Ureter (tissue), 1 donor: Measurements from ENCODE around the gene PLPP4. TPM values are rescaled to one million over a fixed set of nuclear protein-coding genes. Genes with fewer than 3 reads are reported as not detected.

ENCODE experiments used
- DNase-seq: peaks from one replicate; pipeline ENCODE4 v3.0.0-alpha.2; 2020; ENCODE audit warnings: low spot score
- total RNA-seq: library from RNA; stranded (reverse); gene quantifications from one replicate; pipeline ENCODE4 v1.2.4, GENCODE V29; 2023
- donor health status: DM: yes; HTN: yes; CAD: no.

The PLPP4 gene
- total RNA-seq, 1 donor from 2014 or later: not detected

DNA sequence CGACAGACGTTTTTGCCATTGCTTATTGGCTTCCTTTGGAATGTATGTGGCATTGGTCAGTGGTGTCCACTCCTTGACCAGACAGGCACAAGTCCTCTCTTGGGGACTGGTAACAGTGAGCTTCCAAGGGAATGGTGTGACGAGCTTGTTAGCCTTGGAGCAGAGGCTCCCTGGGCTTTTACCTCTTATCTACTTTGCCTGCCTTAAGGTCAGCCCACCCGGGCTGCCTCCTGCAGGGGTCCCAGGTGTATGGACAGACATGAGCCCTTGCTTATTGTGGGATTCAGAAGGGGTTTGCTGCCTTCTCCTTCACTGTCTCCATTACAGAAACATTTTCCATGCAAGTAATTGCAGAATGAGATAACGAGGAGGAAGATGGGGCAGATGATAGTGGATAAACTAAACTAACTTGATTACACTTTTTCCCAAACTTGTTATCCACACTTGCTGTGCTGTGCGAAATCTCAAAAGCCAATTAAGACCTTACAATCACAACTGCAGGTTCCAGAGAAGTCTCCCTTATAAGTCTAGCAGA is 29.7 kb downstream of the PLPP4 start:
- DNase-seq: no peak

DNA sequence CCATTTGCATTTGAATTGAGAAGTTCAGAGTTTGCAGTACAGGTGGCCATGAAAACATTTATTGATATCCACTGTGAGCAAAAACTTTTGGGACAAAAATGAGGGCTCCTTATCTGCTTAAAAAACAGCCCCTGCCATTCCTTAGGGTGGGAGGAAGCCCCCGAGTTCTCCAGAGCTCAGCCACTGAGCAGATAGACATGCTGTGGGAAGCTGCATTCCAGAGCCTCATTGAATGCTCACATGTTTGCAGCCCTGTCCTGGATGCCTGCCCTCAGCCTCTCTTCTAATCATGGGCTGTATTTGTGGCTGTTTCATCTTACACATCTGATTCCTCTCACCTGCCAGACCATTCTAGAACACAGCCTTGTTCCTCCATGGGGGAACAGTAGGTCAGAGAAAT is 33.3 kb downstream of the PLPP4 start:
- DNase-seq: no peak

DNA sequence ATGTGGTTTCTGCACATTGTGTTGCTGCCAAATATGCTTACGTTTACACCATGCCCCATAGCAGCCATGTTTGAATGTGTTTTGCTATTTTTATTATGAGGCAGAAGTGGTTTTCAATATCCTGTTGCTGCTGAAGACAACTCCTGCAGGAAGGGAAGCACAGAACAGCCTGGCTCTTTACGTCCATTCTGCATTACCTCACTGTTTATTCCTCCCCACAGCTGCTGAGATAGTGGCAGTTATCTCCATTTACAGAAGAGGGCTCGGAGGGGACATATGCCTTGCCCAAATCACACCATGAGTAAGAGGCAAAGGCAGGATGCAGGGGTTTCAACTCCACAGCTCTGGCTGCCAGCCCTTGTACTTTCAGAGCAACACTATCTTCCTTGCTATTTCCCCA is 35.3 kb downstream of the PLPP4 start:
- DNase-seq: peak; percentile 1

DNA sequence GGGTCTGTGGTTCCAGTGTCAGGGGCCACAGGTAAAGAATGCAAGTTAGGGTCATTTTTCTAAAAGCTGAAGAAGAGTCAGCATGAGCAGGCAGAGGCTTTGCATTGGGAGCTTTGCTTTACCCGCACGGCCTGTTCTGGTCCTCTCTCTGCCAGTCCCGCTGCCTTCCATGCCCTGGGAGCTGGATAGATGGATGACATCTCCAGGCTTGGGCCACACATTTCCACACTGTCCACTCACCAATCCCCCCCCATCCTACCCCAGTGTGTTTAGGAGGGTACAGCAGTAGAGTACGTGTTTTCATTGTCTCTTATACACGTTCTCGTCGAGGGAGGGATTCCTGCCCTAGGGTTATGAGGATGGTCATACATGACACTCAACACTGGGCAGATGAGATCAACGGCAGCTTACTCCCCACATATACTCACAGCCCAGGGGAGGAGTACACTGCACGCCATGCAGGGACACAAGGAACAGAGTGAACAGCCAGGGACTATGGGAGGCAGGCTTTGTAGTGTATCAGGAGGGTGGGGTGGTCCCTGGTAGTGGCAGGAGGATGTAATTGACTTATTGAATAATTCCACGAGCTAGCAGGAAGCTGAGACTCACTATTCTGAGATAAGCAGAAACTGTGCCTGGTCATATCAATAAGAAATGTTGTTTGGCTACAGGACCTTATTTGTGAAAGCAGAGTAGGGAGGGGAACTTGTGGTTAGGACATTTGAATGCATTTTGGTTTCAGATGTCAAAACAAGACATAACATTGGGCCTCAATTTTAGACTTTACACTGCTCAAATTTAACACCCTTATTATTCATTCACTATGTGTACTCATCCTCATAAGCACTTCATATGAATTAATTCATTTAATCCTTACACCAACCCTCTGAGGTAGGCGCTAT is 36.6 kb downstream of the PLPP4 start:
- peak; percentile 9 for DNase-seq

DNA sequence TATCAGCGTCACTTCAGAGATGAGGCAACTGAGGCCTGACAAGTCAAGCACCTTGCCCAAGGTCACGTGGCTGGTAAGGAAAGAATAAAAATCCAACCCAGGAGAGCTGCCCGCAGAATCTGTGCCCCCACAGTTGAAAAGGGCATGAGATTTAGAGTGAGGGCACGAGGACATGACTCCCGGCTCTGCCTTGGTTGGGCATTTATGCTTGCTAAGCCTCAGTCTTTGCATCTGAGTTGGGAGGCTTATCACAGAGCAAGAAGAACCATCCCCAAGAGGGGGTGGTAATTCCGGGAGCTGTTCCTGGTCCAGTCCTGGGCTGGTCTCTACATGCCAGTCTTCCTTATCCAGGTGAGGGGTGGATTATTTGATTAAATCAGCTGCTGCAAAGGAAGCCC is 37.3 kb downstream of the PLPP4 start:
- DNase-seq: no peak

DNA sequence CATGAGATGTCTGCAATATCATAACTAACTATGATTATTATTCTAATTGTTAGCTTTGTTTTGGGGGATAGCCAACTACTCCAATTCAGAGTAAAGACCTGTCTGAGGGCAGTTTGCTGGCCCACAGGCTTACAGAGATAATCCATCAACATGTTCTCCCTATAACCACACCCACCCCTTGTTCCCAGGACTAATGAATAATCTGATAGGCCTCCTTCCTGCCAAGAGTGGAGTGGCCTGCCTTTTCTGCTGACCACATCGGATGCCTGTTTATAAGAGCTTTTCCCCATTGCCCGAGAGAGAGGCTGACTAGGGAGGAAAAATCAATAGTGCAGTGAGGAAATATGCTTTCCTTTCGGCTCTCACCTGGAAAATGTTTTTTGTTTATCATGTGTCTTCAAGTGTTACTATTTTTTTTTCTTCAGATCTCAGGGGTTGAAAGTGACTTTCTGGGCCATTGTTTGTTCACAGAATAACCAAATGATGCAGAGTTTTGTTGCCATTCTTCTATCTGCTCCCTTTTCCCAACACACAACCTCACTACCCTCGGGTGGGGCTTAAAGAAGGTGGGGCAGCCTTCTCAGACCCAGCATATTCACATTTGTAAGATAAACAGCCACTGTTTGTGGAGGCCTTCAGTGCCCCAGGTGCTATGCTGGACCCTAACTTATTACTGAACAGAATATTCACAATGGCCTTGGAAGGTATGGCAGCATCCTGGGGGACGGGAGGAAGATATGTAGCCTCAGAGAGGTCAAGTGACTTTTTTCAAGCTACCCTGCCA is 38.4 kb downstream of the PLPP4 start:
- no peak for DNase-seq

DNA sequence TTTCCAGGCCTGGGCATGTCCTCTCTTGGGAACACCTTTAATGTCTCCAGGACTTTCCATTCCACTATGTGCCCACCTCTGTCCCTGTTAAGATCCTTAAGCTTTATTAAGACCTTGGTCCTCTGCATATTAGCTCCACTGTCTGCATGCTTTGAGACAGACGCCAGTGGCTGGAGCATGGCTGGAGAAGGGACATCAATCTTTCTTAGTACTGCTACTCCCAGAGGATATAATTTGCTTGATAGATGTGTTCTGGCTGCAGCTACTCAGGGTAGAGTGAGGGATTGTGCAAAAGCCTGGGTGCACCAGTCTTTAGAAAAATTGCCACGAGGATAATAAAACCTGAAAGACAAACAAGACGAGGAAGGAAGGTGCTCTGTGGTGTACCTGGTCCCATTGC is 42.9 kb downstream of the PLPP4 start:
- DNase-seq: no peak

DNA sequence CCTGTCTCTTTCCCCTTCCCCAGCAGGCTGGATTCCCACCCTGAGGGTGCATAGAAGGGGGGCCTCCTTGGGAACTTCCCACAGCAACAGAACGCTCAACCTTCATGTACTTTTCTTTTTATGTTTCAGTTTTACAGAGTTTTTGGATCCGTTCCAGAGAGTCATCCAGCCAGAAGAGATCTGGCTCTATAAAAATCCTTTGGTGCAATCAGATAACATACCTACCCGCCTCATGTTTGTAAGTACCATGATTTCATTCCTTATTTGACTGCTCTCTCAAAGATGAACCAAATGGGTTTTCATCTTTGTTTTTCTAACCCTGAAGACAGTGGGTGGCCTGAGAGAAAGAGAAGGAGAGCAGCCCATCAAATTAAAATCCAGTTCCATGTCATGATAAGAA is 46.7 kb downstream of the PLPP4 start:
- DNase-seq: no peak

DNA sequence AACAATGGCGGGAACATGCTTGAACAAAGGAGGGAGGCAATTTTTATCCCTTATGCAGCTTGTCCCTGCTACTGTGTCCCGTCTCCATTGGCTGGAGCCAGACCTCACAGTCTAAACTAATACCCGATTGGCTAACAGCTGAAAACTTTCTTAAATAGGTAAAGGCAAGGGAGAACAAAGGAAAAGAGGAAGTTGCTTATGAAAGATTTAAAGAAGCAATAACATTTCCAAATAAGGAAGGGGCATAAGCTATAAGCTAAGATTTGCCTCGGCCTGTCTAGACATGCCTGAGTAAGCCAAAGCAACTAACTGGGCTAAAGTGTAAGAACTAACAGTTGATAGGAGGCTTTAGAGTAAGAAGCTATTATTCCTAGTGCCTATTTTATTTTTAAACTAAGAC is 47.2 kb downstream of the PLPP4 start:
- DNase-seq: peak; percentile 47

DNA sequence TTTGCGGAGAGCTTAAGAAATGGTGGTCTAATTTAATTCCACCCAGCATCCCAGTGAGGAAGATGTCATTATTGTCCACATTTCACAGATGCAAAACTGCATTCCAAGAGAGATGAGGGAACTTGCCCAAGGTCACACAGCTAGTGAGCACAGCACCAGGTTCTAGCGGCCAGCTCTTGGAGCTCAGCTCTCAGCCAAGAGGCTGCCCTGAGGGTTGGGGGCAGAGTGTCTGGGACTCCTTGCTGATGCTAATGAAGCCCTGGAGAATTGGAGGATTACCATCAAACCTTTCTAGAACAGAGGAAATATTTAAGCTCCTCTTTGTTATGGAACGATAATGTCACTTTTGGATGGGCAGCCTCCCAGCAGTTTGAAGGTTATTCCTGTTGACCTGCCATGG is 48.0 kb downstream of the PLPP4 start:
- no peak for DNase-seq

DNA sequence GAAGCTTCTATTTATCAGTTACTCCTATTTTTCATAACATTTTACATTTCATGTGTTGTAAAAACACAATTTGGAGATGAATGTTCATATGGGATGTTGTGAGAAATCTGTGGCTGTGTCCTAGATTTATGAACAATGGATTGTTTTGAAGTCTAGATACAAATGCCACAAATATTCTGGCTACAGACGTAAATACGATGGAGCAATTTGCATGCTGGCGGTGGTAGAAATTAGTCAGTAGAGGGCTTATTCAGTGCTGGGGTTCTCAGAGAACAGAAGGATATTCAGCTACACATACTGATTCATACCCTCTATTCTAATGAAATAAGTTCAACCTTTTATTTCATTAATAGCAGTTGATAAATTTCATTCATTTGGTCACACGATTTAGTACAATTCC is 48.8 kb downstream of the PLPP4 start:
- DNase-seq: no peak

DNA sequence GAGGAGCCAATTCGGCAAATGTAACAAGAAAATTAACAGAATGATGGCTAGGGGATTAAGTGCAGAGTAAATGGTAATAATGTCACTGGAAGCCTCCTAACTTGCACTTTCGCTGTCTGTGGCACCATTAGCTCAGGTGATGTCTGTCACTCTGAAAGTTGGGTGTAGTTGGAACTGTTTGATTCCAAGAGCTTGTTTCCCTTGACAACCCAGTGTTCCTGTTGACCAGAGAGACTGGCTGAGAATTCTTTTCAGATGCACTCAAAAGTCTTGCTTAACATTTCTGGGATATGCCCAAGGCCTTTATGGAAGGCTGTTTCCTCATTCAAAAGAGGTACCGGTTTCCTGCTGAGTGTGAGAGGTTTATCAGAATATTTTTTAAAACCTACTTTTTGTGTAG is 49.6 kb downstream of the PLPP4 start:
- DNase-seq: no peak

DNA sequence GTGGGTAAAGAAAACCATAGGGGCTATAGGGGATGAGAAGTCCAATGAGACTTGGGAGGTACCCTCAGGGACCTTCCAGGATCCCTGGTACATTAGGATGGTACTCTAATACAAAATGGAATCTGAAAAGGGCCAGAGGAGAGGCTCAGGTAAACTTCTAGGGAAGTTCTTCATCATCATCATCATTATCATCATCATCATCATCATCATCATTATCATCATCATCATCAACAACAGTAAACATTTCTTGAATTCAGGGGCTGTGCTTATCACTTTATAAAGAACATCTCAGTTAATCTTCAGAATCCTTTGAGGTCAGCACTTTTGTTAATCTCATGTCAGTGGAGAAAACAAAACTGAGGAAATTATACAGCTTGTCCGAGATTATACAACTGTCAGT is 50.1 kb downstream of the PLPP4 start:
- DNase-seq: no peak

DNA sequence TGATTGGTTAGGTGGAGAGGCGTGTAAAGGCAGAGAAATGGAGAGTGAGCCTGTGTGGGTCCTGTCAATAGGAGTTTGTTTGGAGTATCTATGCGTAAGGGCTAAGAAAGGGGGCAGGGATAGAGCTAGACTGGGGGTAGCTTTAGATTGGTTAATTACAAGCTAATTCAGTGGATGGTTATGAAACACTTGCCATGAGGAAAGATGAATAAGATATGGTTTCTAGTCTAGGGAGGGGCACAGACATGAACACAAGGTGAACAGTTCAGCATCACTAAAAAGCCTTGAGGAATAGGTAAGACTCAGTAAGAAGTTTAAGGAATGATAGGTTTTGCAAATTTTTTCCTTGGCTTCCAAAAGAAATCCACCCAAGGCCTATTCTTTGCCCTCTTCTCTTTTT is 50.6 kb downstream of the PLPP4 start:
- DNase-seq: no peak

DNA sequence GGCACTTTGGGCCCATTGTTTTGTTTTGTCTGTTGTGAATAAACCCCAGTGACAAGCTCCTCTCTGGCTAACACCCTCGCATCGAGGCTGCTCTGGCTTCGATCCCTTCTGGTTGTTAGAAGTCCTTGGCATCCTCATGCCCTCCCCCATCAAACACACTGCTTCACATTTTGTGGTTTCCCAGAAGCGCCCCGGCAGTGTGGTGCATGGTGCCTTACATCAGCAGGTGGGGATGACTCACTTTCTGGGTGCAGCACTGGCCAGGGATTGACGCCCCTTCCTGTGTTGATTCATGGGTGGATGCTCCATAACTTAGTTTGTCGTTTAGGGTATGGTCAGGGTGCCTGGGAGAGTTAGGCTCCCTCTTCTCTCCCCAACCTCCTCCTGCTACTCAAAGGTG is 51.4 kb downstream of the PLPP4 start:
- DNase-seq: no peak

DNA sequence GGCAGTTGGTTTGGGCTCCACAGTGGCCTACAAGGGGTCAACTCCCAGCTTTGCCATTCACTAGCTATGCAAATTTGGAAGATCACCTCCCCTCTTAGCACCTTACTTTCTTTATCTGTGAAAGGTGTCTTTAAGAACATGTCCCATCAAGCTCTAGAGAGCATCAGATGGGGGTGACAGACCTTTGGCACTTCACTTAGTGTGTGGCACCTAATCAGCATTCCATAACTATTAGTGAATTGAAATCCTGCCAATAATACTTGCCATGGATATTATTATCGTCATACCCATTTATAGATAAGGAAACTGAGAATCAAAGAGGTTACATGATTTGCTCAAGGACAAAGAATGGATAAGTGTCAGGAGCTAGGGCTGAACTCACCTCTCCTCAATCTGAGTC is 51.9 kb downstream of the PLPP4 start:
- DNase-seq: no peak

DNA sequence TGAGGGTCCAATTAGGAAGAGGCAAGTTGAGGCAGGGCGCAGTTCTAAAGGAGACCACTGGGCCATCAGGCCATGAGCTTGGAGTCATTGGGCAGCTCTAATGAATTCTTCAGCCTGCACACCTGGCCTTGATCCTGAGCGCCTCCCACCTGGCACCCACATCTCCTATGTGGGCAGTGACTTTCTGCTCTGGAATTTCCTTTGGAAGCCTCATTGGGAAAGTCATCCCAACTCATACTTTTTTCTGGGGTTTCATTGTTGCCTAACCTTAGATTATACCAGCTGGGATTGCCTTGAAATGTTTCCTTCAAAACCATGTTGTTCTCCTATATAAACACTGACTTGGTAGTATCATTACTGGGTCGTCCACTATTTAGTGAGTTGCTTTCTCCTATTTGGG is 54.1 kb downstream of the PLPP4 start:
- DNase-seq: no peak

DNA sequence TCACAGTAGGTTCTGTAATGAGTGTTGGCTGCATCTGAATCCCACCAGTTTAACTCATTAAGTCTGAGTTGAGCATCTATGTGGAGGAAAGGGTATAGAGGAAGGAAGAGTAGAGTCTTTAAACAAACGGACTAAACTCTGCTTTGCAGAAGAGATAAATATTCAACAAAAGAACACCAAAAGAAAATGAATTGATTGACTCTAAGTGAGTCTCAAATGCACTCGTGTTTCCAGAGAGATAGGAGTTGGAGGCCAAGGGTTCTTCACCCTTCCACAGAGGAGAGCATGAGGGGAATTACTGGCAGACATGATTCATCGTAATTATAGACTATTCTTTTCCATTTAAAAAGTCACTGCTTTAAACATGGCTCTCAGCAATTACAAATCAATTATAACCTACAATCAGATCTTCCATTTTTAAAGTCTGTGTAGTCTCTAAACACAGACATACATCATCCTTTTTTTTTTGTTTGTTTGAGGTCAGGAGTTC is 56.3 kb downstream of the PLPP4 start:
- DNase-seq: no peak

DNA sequence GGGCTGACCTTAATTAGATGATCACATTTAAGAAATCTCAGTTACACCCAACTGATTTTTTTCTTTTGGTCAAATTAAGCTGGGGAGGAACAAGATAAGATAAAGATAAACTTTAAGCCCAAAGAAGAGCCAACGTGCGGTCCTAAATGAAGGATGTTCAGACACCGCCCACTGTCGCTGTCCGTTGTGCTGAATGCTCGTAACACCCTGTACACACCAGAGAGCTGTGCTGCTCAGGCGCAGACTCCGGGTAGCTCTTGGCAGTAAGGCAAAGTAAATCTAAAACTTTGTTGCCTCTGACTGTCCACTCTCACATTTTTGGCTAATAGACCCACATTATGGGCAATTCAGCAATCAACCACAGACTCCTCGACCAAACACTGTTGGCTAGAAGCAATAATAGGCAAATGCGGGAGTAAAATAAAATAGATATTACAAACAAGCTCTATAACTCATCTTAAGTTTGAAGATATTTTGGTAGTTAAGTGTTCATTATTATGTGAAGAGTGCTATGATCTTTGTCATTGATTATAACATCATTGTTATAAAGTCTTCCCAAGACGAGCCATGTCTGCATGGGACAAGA is 57.1 kb downstream of the PLPP4 start:
- no peak for DNase-seq

DNA sequence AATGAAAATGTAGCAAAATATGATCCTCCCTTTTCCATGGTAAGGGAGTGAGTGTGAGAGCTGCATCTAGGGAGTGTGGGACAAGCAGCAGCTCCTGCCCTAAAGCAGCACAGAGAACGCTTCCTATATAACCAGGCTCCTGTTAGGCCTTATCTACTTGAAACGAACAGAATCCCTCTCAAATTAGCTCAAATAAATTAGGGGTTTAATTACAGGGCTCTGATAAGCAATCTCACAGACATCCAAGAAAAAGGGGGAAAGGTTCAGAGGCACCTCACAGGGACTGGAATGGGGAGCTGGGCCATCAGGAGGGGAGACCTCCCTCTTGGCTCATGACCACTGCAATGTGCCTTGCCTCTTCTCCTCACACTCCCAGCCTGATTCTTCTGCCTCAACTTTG is 57.9 kb downstream of the PLPP4 start:
- no peak for DNase-seq

DNA sequence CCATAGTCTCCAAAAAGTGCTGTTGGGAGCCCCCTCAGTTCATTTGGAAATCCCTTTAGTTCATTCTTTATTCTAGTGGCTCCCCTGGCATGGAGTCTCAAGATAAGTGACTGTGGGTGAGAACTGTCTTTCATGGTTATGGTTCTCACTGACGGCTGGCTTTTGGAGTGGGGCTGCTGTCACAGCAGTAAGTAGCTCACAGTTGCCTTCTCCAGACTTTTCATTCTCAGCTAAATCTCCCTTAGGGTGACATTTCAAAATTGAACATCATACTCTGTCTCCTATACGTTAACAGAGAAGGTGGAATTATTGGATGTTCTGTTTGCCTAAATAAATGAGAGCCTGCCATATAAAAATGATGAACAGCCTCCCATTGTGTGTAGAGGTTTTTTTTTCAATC is 58.7 kb downstream of the PLPP4 start:
- no peak for DNase-seq

DNA sequence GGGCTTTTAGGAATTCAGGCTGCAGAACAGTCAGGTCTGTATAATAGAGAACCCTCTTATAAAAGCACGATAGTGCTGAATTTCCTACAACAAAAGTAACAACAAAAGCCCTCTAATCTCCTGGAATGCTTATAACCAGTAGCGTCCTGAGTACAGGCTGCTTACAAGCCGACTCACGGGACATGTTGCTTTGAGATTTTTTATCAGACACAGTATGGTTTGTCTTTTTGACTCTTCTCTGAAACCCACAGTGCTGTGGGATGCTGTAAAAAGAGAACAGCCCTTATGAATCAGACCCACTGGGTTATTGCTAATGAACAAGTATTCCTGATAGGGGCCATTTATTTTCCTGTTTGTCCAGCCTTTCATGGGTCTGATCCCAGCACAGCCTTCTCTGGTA is 59.4 kb downstream of the PLPP4 start:
- DNase-seq: no peak
